Activated CD4-positive, alpha-beta memory T cell treated with anti-CD3 and anti-CD28 coated beads for 36 hours (primary cell): ENCODE data around the gene CC2D2B. TPM values are rescaled to one million over a fixed set of nuclear protein-coding genes. Genes with fewer than 3 reads are reported as not detected.
A peak's percentile ranks its signal among the peaks of the same experiment; 100 is the strongest.
"Not testable (repeated sequence)": the region's sequence is repeated elsewhere in the genome, so short reads cannot be mapped to it uniquely, and the experiment has no call there.

ENCODE experiments used
- CTCF ChIA-PET: fragments of 350-600 bp; sonication (Branson Sonifier 250); formaldehyde crosslinking; loops from one replicate; lab custom pipeline; 2021; ENCODE audit warnings: antibody characterized with exemption, inconsistent platforms; lab: Charles Lee
- POLR2A ChIA-PET: fragments of 350-600 bp; sonication (Branson Sonifier 250); formaldehyde crosslinking; loops from one replicate; lab custom pipeline; 2021; ENCODE audit warnings: antibody characterized with exemption; lab: Charles Lee
- DNase-seq: peaks from one replicate; pipeline ENCODE4 v3.0.0-alpha.2; 2020
- H3K27ac Mint-ChIP-seq: one replicate; pipeline ENCODE4 v1.8.0; 2021; ENCODE audit warnings: mixed read lengths
- H3K27me3 Mint-ChIP-seq: one replicate; pipeline ENCODE4 v1.8.0; 2021; ENCODE audit warnings: mixed read lengths
- H3K36me3 Mint-ChIP-seq: one replicate; pipeline ENCODE4 v1.8.0; 2021; ENCODE audit warnings: mixed read lengths
- H3K4me1 Mint-ChIP-seq: one replicate; pipeline ENCODE4 v1.8.0; 2021; ENCODE audit warnings: low read depth, mixed read lengths
- H3K4me3 Mint-ChIP-seq: one replicate; pipeline ENCODE4 v1.8.0; 2021; ENCODE audit warnings: mild to moderate bottlenecking, mixed read lengths
- H3K9me3 Mint-ChIP-seq: one replicate; pipeline ENCODE4 v1.8.0; 2021; ENCODE audit warnings: mixed read lengths
- intact Hi-C: fragments of 100-400 bp; cut with micrococcal nuclease; formaldehyde crosslinking; loops from one replicate; pipeline ENCODE4 v1.15.1; 2023
- total RNA-seq, 2 experiments: library from RNA; stranded (reverse); gene quantifications; one replicate each; pipeline ENCODE4 v1.2.3, GENCODE V29; 2021

Gene CC2D2B
- total RNA-seq, 2 experiments from 2014 or later = 0.15 TPM; not detected in 1

GRCh38 chr10:95874783-95875182, 33.0 kb upstream of the CC2D2B start:
- peaks cover 41% of the 10 kb centered on the region for H3K36me3 Mint-ChIP-seq
- H3K9me3 Mint-ChIP-seq, H3K4me3 Mint-ChIP-seq, H3K27ac Mint-ChIP-seq, H3K27me3 Mint-ChIP-seq, intact Hi-C loops, DNase-seq, CTCF ChIA-PET, H3K4me1 Mint-ChIP-seq, POLR2A ChIA-PET: not testable (repeated sequence)

- peaks cover 36% of the 10 kb centered on the region for H3K36me3 Mint-ChIP-seq
- intact Hi-C loops = no loop called here
- DNase-seq = no peak
- ChIA-PET POLR2A (no interaction called here), CTCF (no interaction called here)
- H3K27me3 Mint-ChIP-seq = no peaks in the 10 kb centered on the region
- no peak overlapping the region for H3K27ac Mint-ChIP-seq
- H3K4me1 Mint-ChIP-seq = no peaks in the 10 kb centered on the region
- no peak overlapping the region for H3K4me3 Mint-ChIP-seq
- peaks cover 6% of the 10 kb centered on the region for H3K9me3 Mint-ChIP-seq
Measured at GRCh38 chr10:95876756-95877155, 31.0 kb upstream of the CC2D2B start.

- H3K9me3 Mint-ChIP-seq = peaks cover 6% of the 10 kb centered on the region
- H3K4me3 Mint-ChIP-seq = no peak overlapping the region
- POLR2A ChIA-PET = no interaction called here
- H3K27ac Mint-ChIP-seq = no peak overlapping the region
- CTCF ChIA-PET = interaction anchor here (1.0 kb wide), 1 partner anchor 13 kb away, joined by 5 read pairs; no protein-coding TSS in a partner anchor
- intact Hi-C loops = no loop called here
- H3K36me3 Mint-ChIP-seq = peaks cover 38% of the 10 kb centered on the region
- no peaks in the 10 kb centered on the region for H3K27me3 Mint-ChIP-seq
- no peaks in the 10 kb centered on the region for H3K4me1 Mint-ChIP-seq
- no peak for DNase-seq
Measured at GRCh38 chr10:95877881-95878280, 29.9 kb upstream of the CC2D2B start.

- H3K27ac Mint-ChIP-seq = no peak overlapping the region
- no peak for DNase-seq
- H3K9me3 Mint-ChIP-seq = no peaks in the 10 kb centered on the region
- no peaks in the 10 kb centered on the region for H3K4me1 Mint-ChIP-seq
- peaks cover 14% of the 10 kb centered on the region for H3K36me3 Mint-ChIP-seq
- POLR2A ChIA-PET = no interaction called here
- CTCF ChIA-PET = no interaction called here
- H3K27me3 Mint-ChIP-seq = no peaks in the 10 kb centered on the region
- intact Hi-C loops = no loop called here
- no peak overlapping the region for H3K4me3 Mint-ChIP-seq
Measured at GRCh38 chr10:95880704-95881103, 27.1 kb upstream of the CC2D2B start.

- ChIA-PET POLR2A (no interaction called here), CTCF (no interaction called here)
- no peak for DNase-seq
- peaks cover 11% of the 10 kb centered on the region for H3K36me3 Mint-ChIP-seq
- H3K27ac Mint-ChIP-seq = no peak overlapping the region
- H3K9me3 Mint-ChIP-seq = no peaks in the 10 kb centered on the region
- intact Hi-C loops = no loop called here
- no peaks in the 10 kb centered on the region for H3K27me3 Mint-ChIP-seq
- no peaks in the 10 kb centered on the region for H3K4me1 Mint-ChIP-seq
- no peak overlapping the region for H3K4me3 Mint-ChIP-seq
Measured at GRCh38 chr10:95881316-95881715, 26.5 kb upstream of the CC2D2B start.

GRCh38 chr10:95889830-95890229, 17.9 kb upstream of the CC2D2B start:
- intact Hi-C loops = no loop called here
- CTCF ChIA-PET = no interaction called here
- Mint-ChIP-seq H3K4me3 (no peak overlapping the region), H3K9me3 (no peaks in the 10 kb centered on the region), H3K4me1 (no peaks in the 10 kb centered on the region), H3K27me3 (no peaks in the 10 kb centered on the region), H3K27ac (no peak overlapping the region), H3K36me3 (peaks cover 34% of the 10 kb centered on the region)
- no peak for DNase-seq
- POLR2A ChIA-PET = no interaction called here

- Mint-ChIP-seq H3K27ac (no peak overlapping the region), H3K4me3 (no peak overlapping the region), H3K27me3 (no peaks in the 10 kb centered on the region), H3K36me3 (peaks cover 58% of the 10 kb centered on the region), H3K9me3 (no peaks in the 10 kb centered on the region), H3K4me1 (no peaks in the 10 kb centered on the region)
- ChIA-PET CTCF (no interaction called here), POLR2A (no interaction called here)
- no peak for DNase-seq
- intact Hi-C loops = no loop called here
Measured at GRCh38 chr10:95896071-95896850, 11.5 kb upstream of the CC2D2B start.

GRCh38 chr10:95905897-95906580, 1.7 kb upstream of the CC2D2B start:
- H3K36me3 Mint-ChIP-seq, H3K27ac Mint-ChIP-seq, H3K27me3 Mint-ChIP-seq, POLR2A ChIA-PET, H3K9me3 Mint-ChIP-seq, DNase-seq, H3K4me3 Mint-ChIP-seq: not testable (repeated sequence)
- CTCF ChIA-PET = interaction anchor here (0.6 to 2.1 kb wide), 4 partner anchors 39 to 212 kb away, joined by 3 to 16 read pairs (median 6); partner anchors contain the start of gene TCTN3
- intact Hi-C loops = loop anchor here (2.0 to 5.0 kb wide), 2 partner anchors 225 to 436 kb away; partner anchors contain the start of gene ZNF518A
- H3K4me1 Mint-ChIP-seq = peaks cover 12% of the 10 kb centered on the region

GRCh38 chr10:95906677-95907455, 909 bp upstream of the CC2D2B start:
- no peaks in the 10 kb centered on the region for H3K9me3 Mint-ChIP-seq
- CTCF ChIA-PET = interaction anchor here (0.7 to 2.1 kb wide), 5 partner anchors 42 to 235 kb away, joined by 3 to 16 read pairs (median 4); partner anchors contain the start of gene TCTN3

GRCh38 chr10:95908450-95908849, 675 bp downstream of the CC2D2B start:
- ChIA-PET POLR2A (no interaction called here), CTCF (interaction anchor here (2.1 kb wide), 2 partner anchors 43 to 214 kb away, joined by 7 to 16 read pairs; partner anchors contain the start of gene TCTN3)
- no peak for DNase-seq
- peaks cover 2% of the 10 kb centered on the region for H3K36me3 Mint-ChIP-seq
- intact Hi-C loops = loop anchor here (5.0 kb wide), 1 partner anchor 434 kb away; no protein-coding TSS in a partner anchor
- peaks cover 2% of the 10 kb centered on the region for H3K27me3 Mint-ChIP-seq
- no peak overlapping the region for H3K27ac Mint-ChIP-seq
- H3K4me1 Mint-ChIP-seq = peaks cover 12% of the 10 kb centered on the region
- no peaks in the 10 kb centered on the region for H3K9me3 Mint-ChIP-seq
- H3K4me3 Mint-ChIP-seq = peak overlapping the region; percentile 33

More at GRCh38 chr10:95906677-95907455, 909 bp upstream of the CC2D2B start:
- peak; percentile 64 for DNase-seq
- Mint-ChIP-seq H3K27me3 (no peaks in the 10 kb centered on the region), H3K4me1 (peaks cover 12% of the 10 kb centered on the region), H3K4me3 (peak overlapping the region; percentile 92), H3K27ac (peak overlapping the region; percentile 59), H3K36me3 (peaks cover 2% of the 10 kb centered on the region)
- intact Hi-C loops = loop anchor here (1.0 to 5.0 kb wide), 5 partner anchors 137 to 435 kb away; partner anchors contain the start of gene ZNF518A
- POLR2A ChIA-PET = interaction anchor here (0.7 kb wide), 1 partner anchor 213 kb away, joined by 3 read pairs; the partner anchor contains the start of gene TCTN3

- ChIA-PET POLR2A (interaction anchor here (0.6 kb wide), 1 partner anchor 39 kb away, joined by 3 read pairs; no protein-coding TSS in a partner anchor), CTCF (no interaction called here)
- Mint-ChIP-seq H3K9me3 (no peaks in the 10 kb centered on the region), H3K27ac (no peak overlapping the region), H3K4me1 (peaks cover 12% of the 10 kb centered on the region), H3K27me3 (peaks cover 5% of the 10 kb centered on the region), H3K36me3 (peaks cover 2% of the 10 kb centered on the region), H3K4me3 (no peak overlapping the region)
- intact Hi-C loops = loop anchor here (5.0 kb wide), 1 partner anchor 433 kb away; no protein-coding TSS in a partner anchor
- no peak for DNase-seq
Measured at GRCh38 chr10:95909561-95909960, 1.8 kb downstream of the CC2D2B start.
